ENCODE results near the gene NANOGP8.
"Not testable (repeated sequence)": the region's sequence is repeated elsewhere in the genome, so short reads cannot be mapped to it uniquely, and the experiment has no call there.

Gene NANOGP8

GRCh38 chr15:35085176-35085919 is at the start of gene NANOGP8:
TSS of gene NANOGP8 (minus strand) at chr15:35085295. CDS start at chr15:35085110, 185 bp downstream.
- H3K4me3 ChIP-seq (ENCODE audit: low read depth, low read length), result not testable (repeated sequence)

GRCh38 chr15:35134299-35134698 is 49.2 kb upstream of the NANOGP8 start:
- H3K4me3 ChIP-seq (ENCODE audit: low read depth, low read length), result no peak overlapping the region

GRCh38 chr15:35130245-35130644 is 45.1 kb upstream of the NANOGP8 start:
- no peak overlapping the region for H3K4me3 ChIP-seq (ENCODE audit: low read depth, low read length)

- H3K4me3 ChIP-seq (ENCODE audit: low read depth, low read length), result no peak overlapping the region
Measured at GRCh38 chr15:35129361-35129760, 44.3 kb upstream of the NANOGP8 start.

- no peak overlapping the region for H3K4me3 ChIP-seq (ENCODE audit: low read depth, low read length)
Measured at GRCh38 chr15:35127717-35128116, 42.6 kb upstream of the NANOGP8 start.

- H3K4me3 ChIP-seq (ENCODE audit: low read depth, low read length), result no peak overlapping the region
Measured at GRCh38 chr15:35126236-35126635, 41.1 kb upstream of the NANOGP8 start.

GRCh38 chr15:35123743-35124142 is 38.6 kb upstream of the NANOGP8 start:
- no peak overlapping the region for H3K4me3 ChIP-seq (ENCODE audit: low read depth, low read length)

GRCh38 chr15:35121611-35122359 is 36.7 kb upstream of the NANOGP8 start:
- H3K4me3 ChIP-seq (ENCODE audit: low read depth, low read length), result no peak overlapping the region

GRCh38 chr15:35120173-35120572 is 35.1 kb upstream of the NANOGP8 start:
- no peak overlapping the region for H3K4me3 ChIP-seq (ENCODE audit: low read depth, low read length)

- no peak overlapping the region for H3K4me3 ChIP-seq (ENCODE audit: low read depth, low read length)
Measured at GRCh38 chr15:35118960-35119359, 33.9 kb upstream of the NANOGP8 start.

- no peak overlapping the region for H3K4me3 ChIP-seq (ENCODE audit: low read depth, low read length)
Measured at GRCh38 chr15:35117543-35118265, 32.6 kb upstream of the NANOGP8 start.

GRCh38 chr15:35115155-35115725 is 30.1 kb upstream of the NANOGP8 start:
- H3K4me3 ChIP-seq (ENCODE audit: low read depth, low read length), result no peak overlapping the region

GRCh38 chr15:35112346-35112745 is 27.3 kb upstream of the NANOGP8 start:
- no peak overlapping the region for H3K4me3 ChIP-seq (ENCODE audit: low read depth, low read length)

GRCh38 chr15:35111861-35112260 is 26.8 kb upstream of the NANOGP8 start:
- H3K4me3 ChIP-seq (ENCODE audit: low read depth, low read length), result no peak overlapping the region

GRCh38 chr15:35108453-35108852 is 23.4 kb upstream of the NANOGP8 start:
- no peak overlapping the region for H3K4me3 ChIP-seq (ENCODE audit: low read depth, low read length)

GRCh38 chr15:35107561-35107960 is 22.5 kb upstream of the NANOGP8 start:
- no peak overlapping the region for H3K4me3 ChIP-seq (ENCODE audit: low read depth, low read length)

GRCh38 chr15:35107122-35107521 is 22.0 kb upstream of the NANOGP8 start:
- H3K4me3 ChIP-seq (ENCODE audit: low read depth, low read length), result no peak overlapping the region

- H3K4me3 ChIP-seq (ENCODE audit: low read depth, low read length), result no peak overlapping the region
Measured at GRCh38 chr15:35104526-35105147, 19.5 kb upstream of the NANOGP8 start.

GRCh38 chr15:35102186-35102585 is 17.1 kb upstream of the NANOGP8 start:
- H3K4me3 ChIP-seq (ENCODE audit: low read depth, low read length), result no peak overlapping the region

GRCh38 chr15:35101335-35101734 is 16.2 kb upstream of the NANOGP8 start:
- no peak overlapping the region for H3K4me3 ChIP-seq (ENCODE audit: low read depth, low read length)

- H3K4me3 ChIP-seq (ENCODE audit: low read depth, low read length), result no peak overlapping the region
Measured at GRCh38 chr15:35098737-35099136, 13.6 kb upstream of the NANOGP8 start.

Measured in iPS-11a (cell line).